GM06990 (cell line): ENCODE measurements around the gene KIF21A.

Experiments used
- DNase-seq: peaks from one replicate; pipeline ENCODE4 v3.0.0-alpha.2; 2011; ENCODE audit not compliant: insufficient read length; ENCODE audit errors: extremely low read depth
- H3K27me3 ChIP-seq: replicated peaks from 2 replicates; pipeline ENCODE4 v1.6.0; 2011; ENCODE audit warnings: low read length; ENCODE audit not compliant: control insufficient read depth, insufficient read depth
- H3K36me3 ChIP-seq: 2 replicates; pipeline ENCODE4 v1.5.1; 2011; ENCODE audit warnings: low read length; ENCODE audit not compliant: control insufficient read depth, insufficient read depth
- H3K4me3 ChIP-seq: replicated peaks from 2 replicates; pipeline ENCODE4 v1.5.1; 2011; ENCODE audit warnings: low read depth, mild to moderate bottlenecking, control low read depth, low read length
- CTCF ChIP-seq: IDR thresholded peaks from 2 replicates; pipeline ENCODE4 v1.5.1; 2011; ENCODE audit warnings: low read length, control low read depth, mild to moderate bottlenecking, inconsistent platforms; ENCODE audit not compliant: insufficient read depth, poor library complexity, severe bottlenecking

KIF21A gene

DNA sequence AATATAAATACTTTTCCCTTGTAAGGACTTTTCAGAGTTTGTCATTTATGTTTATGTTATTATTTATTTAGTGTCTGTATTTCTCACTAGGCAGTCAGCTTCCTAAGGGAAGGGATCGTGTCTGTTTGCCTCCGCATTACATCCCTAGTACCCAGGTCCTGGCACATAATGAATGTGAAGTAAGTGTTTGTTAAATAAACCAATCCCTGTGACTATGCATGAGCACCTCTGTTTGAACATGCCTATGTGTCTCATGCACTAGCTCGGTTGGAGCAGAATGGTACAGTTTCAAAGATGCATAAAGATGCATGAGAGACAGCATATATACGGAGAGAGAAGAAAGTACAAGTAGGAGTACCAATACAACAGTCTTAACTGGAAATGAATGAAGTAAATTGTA, 99.3 kb downstream of the KIF21A start:
- H3K27me3 ChIP-seq: no peaks in the 10 kb centered on the region
- no peak for TF ChIP-seq CTCF
- DNase-seq: no peak
- H3K4me3 ChIP-seq: no peak overlapping the region
- no peaks in the 10 kb centered on the region for H3K36me3 ChIP-seq

- TF ChIP-seq CTCF: no peak
- H3K27me3 ChIP-seq: no peaks in the 10 kb centered on the region
- H3K36me3 ChIP-seq: no peaks in the 10 kb centered on the region; the same call in 1 of the 2 replicates
- DNase-seq: no peak
- H3K4me3 ChIP-seq: no peak overlapping the region
Measured at GRCh38 chr12:39341761-39342160, 101.2 kb downstream of the KIF21A start.

- DNase-seq: no peak
- H3K27me3 ChIP-seq: no peaks in the 10 kb centered on the region
- no peaks in the 10 kb centered on the region; the same call in 1 of the 2 replicates for H3K36me3 ChIP-seq
- no peak overlapping the region for H3K4me3 ChIP-seq
- no peak for TF ChIP-seq CTCF
Measured at GRCh38 chr12:39341179-39341578, 101.7 kb downstream of the KIF21A start.

- no peak overlapping the region for H3K4me3 ChIP-seq
- no peak for DNase-seq
- H3K36me3 ChIP-seq: peaks cover 2% of the 10 kb centered on the region; the same call in 1 of the 2 replicates
- H3K27me3 ChIP-seq: no peaks in the 10 kb centered on the region
- no peak for TF ChIP-seq CTCF
Measured at GRCh38 chr12:39332661-39333175, 110.2 kb downstream of the KIF21A start.

DNA sequence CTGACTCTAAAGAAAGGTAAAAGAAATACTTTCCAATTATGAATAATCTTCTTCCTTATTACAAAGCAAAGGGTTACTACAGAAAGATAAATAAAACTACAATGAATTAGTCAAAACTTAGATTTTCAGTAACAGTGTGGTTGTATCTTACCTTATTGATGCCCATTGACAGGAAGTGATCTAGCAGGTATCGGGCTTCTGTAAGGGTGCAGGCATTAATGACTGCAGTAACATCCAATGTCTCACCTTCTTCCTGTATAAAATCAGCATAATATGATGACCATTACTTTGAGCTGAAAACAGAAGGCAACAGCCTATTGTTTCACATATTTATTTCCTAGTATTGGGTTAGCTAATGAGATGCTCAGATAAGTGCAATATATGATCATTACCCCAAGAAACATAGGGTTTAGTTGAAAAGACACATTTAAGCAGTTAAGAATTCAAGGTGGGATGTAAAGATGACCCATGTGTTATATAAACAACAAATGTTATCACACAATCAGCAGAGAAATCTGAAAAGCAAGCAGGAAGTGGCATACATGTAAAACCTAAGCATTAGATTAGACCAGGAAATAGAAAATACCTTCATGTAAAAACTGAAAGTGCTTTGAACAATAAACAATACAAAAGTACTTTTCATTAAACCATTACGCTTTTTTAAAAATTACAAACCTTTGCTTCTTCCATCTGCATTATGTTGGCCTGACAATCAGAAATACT, 111.2 kb downstream of the KIF21A start:
- no peak for DNase-seq
- Histone ChIP-seq H3K36me3 (peaks cover 2% of the 10 kb centered on the region; the same call in 1 of the 2 replicates), H3K4me3 (no peak overlapping the region), H3K27me3 (no peaks in the 10 kb centered on the region)
- TF ChIP-seq CTCF: no peak
